GM18951 (cell line): ENCODE results near the gene RBM38.
"Not testable (repeated sequence)": the region's sequence is repeated elsewhere in the genome, so short reads cannot be mapped to it uniquely, and the experiment has no call there.

ENCODE experiments used
- POLR2A ChIP-seq: IDR thresholded peaks from 4 replicates; pipeline ENCODE4 v1.6.1; 2011; ENCODE audit warnings: mild to moderate bottlenecking; ENCODE audit not compliant: insufficient read length, insufficient read depth; ENCODE audit errors: extremely low read depth
- in situ Hi-C: fragments of 300-500 bp; cut with MboI; formaldehyde crosslinking; loops from one replicate; pipeline ENCODE4 v1.12.0; 2022; ENCODE audit warnings: low sequenced_read_pairs, mixed read lengths, inconsistent platforms; ENCODE audit not compliant: unreplicated experiment

The RBM38 gene

DNA sequence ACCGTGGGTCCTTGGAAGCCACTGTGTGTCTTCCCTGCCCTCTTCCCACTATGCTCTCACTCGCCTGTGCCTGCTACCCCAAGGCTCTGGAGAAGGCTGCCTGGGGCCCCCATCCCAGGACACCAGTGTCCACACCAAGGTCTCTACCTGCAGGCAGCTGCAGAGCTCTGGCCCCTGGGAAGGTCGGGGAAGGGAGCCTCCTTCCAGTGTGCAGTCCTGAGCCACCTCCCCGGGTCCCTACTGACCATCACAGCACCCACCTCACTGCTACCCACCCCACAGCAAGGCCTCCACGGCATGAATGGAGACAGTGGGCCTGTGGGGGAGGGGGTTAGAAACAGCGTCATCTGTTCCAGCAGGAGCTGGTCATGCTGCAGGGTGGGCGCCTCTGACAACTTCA is 35.6 kb downstream of the RBM38 start:
- in situ Hi-C loops, result no loop called here

DNA sequence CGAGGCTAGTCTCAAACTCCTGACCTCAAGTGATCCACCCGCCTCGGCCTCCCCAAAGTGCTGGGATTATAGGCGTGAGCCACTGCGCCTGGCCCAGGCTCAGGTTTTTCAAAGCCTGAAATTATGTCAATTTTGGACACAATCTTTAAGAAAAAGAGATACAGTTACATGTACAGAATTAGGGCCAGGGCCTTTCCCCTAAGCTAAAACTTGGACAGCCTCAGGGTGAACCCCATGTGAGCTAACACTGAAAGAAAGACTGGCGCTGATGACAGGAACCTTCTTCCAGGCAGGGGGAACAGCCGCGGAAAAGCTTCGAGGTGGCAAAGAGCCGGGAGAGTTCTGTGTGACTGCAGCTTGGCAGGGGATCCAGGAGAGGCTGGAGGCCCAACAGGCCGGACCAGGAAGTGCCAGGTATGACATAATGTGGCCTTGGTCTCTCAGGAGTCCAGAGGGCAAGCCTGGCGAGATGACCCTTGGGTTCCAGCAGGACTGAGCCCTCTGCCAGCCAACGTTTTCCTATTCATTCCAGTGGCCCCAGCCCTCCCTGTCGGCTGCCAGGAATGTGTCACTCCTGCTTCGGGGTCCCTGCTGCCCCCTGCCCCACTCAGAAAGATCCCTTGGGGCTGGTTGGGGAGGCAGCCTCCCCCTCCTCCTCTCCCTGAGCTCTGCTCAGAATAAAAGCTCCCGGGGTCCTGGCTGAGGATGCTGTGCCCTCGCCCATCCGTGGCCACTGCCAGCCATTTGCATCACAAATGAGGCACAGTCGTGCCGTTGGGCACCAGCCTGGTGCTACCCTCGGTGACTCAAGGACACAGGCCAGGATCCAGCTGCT is 37.3 kb downstream of the RBM38 start:
- in situ Hi-C loops, result no loop called here
- no peak for TF ChIP-seq POLR2A

More for the DNA sequence above, 35.6 kb downstream of the RBM38 start:
- no peak for TF ChIP-seq POLR2A

- TF ChIP-seq POLR2A, result no peak
- in situ Hi-C loops, result no loop called here
These were observed 37.9 kb downstream of the RBM38 start for GRCh38 chr20:57429159-57429496.

DNA sequence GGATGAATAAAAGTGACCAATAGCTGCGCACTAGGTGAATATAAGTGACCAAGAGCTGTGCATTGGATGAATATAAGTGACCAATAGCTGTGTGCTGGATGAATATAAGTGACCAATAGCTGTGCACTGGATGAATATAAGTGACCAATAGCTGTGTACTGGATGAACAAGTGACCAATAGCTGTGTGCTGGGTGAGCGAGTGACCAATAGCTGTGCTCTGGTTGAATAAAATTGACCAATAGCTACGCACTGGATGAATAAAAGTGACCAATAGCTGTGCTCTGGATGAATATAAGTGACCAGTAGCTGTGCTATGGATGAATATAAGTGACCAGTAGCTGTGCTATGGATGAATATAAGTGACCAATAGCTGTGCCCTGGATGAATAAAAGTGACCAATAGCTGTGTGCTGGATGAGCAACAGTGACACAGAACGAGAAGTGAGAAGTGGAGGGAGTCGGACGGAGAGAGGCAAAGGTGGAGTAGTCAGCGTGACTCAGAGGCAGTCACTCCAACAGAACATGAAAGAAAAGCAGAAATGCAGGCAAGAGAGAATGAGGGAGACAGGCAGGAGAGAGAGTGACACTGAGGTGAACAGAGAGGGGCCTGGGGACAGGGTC is 38.5 kb downstream of the RBM38 start:
- in situ Hi-C loops, result no loop called here

GRCh38 chr20:57430201-57430596 is 39.0 kb downstream of the RBM38 start:
- in situ Hi-C loops, result not testable (repeated sequence)

More for the DNA sequence above, 38.5 kb downstream of the RBM38 start:
- no peak for TF ChIP-seq POLR2A

DNA sequence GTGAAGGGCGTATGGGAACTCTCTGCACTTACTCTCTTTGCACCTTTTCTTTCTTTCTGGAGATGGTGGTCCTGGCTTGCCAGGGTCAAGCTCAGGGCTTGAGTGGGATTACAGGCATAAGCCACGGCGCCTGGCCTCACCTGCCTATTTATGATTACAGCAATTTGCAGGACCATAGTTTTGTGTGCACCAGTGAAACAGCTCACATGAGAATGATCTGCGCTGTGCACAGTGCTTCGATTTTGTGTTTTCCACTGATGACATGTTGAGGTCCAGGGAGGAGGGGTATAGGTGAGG is 40.3 kb downstream of the RBM38 start:
- TF ChIP-seq POLR2A, result no peak
- in situ Hi-C loops, result no loop called here

GRCh38 chr20:57432480-57432861 is 41.3 kb downstream of the RBM38 start:
- in situ Hi-C loops, result no loop called here
- no peak for TF ChIP-seq POLR2A

DNA sequence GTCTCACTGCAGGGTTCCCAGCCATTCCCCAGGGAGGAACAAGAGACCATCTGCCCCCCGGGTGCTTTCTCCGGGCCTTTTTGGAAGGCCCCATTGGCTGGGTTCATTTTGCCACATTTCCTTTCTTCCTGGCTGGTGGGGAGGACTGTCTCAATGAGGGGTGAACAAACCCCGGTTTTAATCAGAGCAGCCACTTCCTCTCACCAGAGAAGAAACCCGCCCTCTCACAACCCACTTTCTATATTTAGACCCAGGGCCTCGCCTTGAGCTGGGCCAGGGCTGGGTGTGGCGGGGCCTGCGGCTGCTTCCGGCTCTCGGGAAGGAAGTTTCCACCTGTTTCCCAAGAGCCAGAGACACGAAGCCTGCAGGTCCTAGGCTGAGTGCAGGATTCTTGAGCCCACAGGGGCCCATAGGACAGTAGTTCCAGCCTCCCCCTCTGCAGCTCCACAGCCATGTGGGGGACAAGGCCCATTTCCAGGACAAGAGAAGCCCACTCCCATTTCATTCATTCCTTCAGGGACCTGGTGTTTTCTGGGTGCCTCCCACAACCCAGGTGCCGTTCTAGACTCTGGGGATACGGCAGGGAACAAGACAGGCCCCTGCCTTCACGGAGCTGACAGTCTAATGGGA is 41.8 kb downstream of the RBM38 start:
- in situ Hi-C loops, result no loop called here
- peak; percentile 25 for TF ChIP-seq POLR2A

GRCh38 chr20:57433657-57434389 is 42.6 kb downstream of the RBM38 start:
- TF ChIP-seq POLR2A, result no peak
- in situ Hi-C loops, result no loop called here

- in situ Hi-C loops, result no loop called here
These were observed 43.1 kb downstream of the RBM38 start for GRCh38 chr20:57434390-57434700.

GRCh38 chr20:57435105-57435497 is 43.9 kb downstream of the RBM38 start:
- in situ Hi-C loops, result no loop called here
- TF ChIP-seq POLR2A, result no peak

More at GRCh38 chr20:57434390-57434700, 43.1 kb downstream of the RBM38 start:
- no peak for TF ChIP-seq POLR2A

DNA sequence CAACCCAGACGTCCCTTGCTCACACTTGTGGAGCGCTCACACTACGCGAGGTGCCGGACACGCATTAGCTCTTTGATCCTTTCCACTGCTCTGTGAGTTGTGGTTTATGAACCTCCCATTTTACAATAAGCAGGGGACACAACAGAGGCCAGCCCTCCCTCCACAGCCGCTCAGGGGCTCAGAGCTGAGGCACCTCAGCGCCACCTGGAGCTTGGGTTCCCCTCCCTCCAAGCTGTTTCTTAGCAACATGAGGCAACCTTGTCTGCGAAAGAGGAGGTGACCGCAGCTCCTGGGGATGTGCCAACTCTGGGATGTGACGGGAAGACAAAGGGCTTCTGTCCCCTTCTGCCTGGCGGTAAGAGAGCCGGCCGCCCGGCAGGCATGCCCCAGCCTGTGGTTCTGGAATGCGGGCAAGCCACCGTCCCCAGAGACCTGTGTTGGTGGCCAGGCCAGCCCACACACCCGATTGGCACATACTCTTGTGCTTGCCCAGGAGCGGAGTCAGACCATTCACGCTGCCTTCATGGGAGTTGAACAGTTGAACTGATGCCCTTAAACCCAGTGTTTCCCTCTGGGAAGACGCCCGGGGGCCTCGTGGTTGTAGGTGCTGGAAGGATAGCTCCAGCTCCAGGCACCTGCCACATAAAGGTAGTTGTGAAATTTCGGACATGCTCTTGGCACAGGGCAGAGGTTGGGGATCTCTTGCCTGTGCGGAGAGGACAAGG is 44.5 kb downstream of the RBM38 start:
- in situ Hi-C loops, result no loop called here
- no peak for TF ChIP-seq POLR2A

DNA sequence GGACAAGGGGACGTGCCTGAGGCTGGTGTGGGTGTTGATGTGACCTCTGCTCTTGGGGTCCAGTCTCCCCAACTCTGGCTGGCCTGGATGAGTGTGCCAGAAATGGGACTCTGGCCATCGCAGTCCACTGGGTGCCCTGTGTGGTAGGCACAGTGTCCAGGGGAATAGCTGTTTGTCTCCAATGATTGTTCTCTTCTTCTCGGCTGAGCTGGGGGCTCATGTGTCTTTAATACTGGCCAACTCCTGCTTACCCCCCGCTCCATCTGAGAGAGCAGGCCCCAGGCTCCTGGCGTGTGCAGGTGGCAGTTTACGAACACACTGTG is 45.0 kb downstream of the RBM38 start:
- in situ Hi-C loops, result no loop called here
- TF ChIP-seq POLR2A, result no peak
